Stimulated activated CD4-positive, alpha-beta T cell treated with anti-CD3 and anti-CD28 coated beads, Interleukin-12 subunit alpha, Interleukin-12 subunit beta, amount 100 ng/mL, for 24 hours (primary cell): Measurements from ENCODE around the gene C4BPA.

Source experiments
- DNase-seq, 2 experiments: peaks; one replicate each; pipeline ENCODE4 v3.0.0-alpha.2; 2020; ENCODE audit warnings: low read depth in 2 of 2

C4BPA gene

DNA sequence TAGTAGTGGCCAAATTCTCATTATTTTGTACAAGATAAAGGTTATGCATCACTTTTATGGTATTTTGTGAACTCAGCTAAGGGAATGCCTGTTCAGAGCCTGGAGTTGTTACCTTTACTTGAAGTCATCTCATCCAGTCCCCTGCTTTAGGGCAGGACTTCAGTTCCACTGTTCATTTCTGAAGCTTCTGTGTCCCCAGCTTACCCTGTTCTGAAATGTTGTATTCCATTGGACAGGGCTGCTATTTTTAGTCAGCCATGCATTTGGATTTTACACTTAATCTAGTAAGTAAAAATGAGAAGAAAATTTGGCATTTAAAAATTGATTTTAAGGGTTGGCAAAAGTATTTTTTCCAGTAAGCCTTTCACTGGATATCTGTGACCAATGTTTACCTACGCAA is 27.0 kb upstream of the C4BPA start:
- DNase-seq, result no peak

DNA sequence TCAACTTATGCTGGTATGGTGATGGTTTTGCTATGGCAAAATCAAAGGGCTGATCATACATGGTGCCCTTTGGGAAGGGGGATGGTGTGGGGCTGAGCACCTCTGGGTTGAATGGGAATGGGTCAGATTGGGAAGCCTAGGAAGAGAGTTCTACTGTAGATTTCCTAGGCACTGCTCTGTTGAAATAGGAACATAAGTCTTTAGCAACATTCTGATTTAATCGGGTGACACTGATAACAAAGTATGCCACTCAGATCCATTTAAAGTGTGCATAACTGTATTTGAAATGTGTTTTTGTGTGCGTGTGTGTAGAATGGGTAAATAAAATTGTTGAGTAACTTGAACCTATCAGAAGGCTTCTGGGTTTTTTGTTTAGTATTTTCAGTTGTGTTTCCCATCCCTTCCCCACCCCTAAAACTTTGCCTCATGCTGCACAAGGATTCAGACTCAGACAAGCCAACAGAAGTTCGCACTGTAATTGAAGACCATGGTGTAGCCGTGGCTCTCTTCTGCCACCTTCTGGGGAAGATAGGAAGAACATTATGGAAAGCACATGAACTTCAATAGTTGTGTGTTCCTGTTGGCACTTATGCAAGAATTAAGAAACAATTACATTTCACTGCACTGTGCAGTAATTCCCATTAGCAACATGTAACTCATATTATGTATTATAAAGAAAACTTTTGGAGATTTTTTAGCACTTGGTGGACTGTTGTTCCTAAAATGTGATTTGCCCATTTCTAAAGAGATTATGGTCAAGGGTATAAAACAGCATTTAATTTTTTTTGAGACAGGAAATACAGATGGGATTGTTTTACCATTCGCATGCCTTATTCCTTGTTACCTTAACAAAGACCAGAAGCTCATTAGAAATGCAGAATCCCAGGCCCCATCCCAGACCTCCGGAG is 26.3 kb upstream of the C4BPA start:
- DNase-seq, result peak; percentile 19 to 42

DNA sequence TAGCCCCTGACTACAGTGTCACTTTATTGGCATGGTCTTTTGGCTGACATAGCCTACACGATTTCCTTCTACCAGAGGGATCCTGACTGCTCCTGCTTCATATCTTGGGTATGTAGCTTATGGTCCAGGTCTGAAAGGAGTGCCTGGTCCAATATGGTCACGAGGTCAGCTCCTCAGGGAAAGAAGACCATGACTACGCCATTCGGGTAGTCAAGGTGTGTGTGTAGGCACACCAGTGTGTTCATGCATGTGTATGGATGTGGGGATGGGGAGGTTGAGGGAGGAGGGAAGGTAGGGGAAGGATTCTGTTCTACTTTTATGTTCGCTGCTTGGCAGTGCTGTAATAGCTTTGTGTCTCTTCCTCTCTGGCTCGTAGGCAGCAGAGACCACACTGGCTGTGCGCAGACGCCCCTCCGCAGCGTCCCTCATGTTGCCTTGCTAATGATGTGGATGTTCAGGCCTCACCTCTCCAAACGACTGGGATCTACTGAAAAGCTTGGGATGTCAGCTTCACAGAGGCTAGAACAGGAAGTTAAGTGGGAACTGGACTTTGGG is 25.4 kb upstream of the C4BPA start:
- DNase-seq, result no peak

DNA sequence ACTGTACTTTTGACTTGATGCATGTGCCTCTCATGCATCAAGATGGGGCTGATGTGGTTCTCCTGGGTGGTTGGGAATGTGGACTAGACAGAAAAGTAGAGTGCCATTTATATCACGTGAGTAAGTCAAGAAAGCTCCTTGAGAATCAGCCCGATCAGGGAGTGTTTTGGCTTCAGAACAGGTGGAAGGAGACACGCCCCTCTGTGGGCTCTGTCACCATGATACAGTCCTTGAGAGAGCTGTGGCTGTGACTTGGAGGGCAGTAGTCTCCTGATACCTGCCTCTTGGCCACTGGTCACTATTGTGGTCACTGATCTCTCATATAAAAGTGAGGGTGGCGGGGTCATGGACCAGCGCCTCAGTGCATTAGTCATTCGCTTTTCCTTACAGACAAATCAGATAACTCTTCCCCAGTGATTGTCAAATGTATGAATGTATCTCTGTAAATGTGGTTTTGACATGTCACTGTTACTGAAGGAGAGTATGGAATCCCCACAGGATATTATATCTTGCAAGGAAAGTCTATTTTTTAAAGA is 24.3 kb upstream of the C4BPA start:
- DNase-seq, result no peak

DNA sequence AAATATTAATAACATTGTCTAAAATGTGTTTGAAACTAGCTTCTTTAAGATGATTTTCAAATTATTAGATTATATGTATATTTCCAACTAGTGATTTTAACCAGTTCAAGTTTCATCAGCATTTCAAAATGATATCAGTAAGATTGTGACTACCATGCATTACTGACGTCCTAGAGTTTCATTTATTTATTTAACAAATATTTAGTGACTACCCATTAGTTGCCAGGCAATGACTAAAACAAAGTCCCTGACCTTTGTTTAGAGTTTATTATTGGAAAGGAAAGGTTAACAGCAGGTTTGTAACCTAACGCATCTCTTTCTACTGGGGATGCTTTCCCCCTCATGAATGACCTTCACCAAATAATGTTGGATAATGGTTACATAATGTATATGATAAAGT is 22.9 kb upstream of the C4BPA start:
- DNase-seq, result no peak

DNA sequence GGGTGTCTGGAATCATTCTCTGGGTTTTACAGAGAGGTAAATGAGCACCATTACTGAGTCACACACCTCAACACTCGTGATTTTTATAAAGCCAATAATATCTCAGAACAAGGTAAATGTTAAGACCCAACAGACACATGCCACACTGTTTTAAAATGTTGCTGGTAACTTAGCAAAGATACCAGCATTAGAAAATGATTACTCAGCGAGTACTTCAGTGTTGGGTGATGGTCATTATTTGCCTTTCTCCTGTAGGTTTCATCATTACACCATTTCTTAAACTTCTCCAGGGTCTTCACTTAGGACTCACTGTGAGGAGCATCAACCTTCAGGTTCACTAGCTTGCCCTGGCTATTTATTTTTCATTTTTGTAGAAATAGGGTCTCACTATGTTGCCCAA is 22.2 kb upstream of the C4BPA start:
- no peak for DNase-seq

DNA sequence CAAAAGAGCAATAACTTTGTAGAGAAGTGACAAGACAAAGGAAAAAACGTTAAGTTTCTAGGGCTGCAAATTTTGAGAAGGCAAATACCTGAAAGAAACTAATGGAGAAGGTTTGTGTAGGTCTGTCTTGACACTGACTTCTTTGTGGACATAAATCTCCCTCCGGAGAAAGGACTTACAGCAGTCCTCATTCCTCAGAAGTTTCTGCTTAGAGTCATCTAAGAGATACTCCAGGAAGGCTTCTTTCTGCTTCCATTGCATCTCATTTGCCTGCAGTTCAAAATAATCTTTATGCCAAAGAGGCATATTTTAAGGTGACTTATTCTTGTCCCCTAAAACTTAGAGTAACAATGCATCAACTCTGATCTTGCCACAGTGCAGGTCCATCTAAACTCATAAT is 19.8 kb upstream of the C4BPA start:
- DNase-seq, result no peak

DNA sequence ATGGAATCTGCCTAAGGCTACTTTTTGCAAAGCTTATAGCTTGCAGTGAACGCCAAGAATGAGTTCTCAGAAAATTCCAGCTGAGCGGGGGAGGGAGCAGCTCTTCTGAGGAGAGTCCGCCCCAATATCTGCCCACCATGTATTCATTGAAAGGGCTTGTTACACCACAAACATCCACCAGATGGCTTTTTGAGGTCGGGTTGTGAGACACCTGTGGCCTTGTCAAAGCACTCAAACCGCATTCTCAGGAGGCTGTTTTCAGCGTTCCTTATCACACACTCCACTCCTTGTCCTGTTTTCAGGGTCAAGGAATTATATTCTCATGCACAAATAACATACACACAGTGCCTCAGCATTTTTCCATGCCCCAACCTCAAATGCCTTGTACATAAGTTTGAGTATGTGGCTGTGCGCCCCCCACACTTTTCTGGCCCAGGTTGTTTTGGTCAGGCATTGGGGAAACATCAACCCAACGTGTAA is 19.3 kb upstream of the C4BPA start:
- peak; percentile 10 to 23 for DNase-seq

DNA sequence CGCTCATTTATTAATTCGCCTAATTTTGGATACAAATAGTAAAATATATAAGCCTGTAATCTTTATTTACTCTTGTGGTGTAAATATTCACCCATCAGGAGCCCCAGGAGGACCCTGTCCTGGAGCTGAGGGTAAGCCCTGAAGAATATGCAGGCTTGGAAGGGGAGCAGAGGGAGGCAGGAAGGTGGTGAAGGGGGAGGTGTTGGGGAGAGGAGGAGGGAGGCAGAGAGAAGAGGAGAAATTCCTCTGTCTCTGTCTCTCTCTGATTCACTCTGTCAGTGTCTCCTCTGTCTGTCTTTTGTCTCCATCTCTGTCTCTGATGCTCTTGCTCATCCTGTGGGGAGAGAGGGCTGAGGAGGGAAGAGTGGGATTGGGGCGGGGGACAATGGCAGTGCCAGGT is 18.1 kb upstream of the C4BPA start:
- DNase-seq, result no peak

DNA sequence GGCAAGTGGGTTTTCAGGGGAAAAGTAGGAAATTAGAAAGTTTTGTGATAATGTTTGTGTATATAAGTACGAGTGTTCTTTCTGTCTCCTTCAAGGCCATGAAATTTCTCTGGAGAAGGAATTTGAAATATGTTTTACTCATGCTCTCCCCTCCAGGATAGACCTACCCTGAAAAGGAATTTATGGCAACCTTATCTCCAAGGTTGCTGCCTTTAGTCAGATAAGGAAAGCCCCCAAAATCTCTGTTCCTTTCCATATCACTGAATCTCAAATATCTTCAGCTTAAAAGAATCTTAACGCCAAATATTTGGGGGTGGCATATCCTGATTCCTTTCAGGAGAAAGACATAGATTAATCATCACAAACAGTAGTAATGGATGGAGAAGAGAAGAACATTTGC is 15.9 kb upstream of the C4BPA start:
- DNase-seq, result no peak

DNA sequence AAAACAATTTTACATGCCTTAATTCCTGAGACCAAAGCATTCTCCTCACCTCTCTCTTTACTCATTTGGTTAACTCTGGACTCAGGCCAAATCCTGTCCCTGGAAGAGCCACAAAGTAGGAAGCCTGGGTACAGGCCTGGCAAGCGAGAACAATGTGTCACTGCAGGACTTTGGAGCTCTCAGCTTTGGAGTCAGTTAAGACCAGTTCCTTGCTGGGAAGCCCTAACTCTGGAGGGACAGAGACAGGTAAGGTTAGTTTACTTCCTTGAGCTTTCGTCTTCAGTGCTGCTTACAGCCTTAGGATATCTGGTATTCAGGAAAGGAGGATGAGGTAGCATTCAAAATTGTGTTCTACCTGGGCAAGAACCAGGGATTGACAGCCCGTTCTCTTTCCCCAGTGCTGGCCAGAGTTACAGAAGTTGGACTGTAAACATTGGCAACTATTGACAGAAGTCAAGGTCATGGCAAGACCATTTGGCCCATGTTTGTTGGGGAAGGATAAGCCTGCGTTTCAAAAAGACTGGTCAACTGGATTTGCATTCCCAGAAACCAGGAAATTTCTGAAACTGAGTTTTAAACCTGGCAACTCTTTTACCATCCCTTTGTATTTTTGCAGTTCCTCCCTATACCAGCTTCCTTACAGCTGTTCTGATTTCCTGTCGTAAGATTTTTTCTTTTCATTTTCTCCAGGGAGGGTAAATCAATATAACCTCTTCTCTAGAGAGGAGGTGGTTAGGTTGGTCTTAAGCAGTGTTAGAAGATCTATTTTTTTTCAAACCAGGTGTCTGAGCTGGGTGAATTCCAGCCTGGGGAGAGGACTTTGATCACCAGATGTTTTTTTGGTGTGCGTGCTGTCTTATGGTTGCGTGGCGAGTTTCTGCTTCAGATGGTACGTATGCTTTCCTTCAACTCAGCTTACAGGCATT is 15.1 kb upstream of the C4BPA start, which contains the start of gene C4BPB:
TSS of gene C4BPB (plus strand) at position 160 of the 926 bp plus-strand sequence. CDS start at position 832, 672 bp downstream.
- no peak for DNase-seq

DNA sequence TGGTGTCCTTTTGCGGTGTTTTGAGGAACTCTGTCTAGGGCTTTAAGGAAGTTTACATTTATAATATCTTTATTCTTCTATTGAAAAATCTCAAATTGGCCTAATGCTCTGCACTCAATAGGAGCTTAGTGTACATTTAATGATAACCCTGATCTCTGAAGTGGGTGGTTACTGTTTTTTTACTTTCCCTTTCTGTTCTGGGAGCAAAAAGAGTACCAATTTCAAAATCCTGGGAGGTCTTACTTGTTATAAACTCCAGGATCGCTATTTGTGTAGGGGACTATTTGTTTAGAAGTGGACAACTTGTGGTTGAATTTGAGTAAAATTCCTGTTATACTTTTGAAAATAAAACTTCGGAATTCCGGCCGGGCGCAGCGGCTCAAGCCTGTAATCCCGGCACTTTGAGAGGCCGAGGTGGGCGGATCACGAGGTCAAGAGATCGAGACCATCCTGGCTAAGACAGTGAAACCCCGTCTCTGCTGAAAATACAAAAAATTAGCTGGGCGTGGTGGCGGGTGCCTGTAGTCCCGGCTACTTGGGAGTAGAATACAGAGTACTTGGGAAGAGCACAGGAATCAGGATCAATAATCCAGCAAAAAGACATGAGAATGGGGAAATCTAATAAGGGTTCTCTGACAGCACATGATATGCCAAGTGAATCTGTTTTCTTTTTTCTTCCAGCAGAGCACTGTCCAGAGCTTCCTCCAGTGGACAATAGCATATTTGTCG is 14.2 kb upstream of the C4BPA start:
- no peak for DNase-seq

DNA sequence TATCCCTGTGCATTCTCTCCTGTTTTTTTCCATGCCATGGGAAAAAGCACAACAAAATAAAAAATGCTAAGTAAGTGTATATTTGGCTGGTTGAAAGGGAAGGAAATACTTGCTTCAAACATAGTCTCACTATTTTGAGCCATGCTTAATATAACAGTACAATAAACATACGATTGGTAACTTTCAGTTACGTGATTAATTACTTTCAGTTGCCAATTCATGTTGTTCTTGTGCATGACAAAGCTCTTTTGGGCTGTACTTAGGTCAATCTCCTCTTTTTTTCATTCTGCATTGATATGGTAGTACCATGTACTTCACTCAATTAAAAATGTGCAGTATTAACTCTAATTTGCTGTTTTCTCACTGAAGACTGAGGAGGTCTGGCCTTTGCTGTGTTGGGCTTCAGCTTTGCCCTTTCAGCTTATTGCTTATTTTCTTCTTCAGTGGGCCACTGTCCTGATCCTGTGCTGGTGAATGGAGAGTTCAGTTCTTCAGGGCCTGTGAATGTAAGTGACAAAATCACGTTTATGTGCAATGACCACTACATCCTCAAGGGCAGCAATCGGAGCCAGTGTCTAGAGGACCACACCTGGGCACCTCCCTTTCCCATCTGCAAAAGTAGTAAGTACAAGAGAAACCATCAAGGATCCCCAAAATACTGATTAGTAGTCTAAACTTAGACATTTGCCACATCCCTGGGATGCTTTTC is 12.7 kb upstream of the C4BPA start:
- DNase-seq, result no peak

DNA sequence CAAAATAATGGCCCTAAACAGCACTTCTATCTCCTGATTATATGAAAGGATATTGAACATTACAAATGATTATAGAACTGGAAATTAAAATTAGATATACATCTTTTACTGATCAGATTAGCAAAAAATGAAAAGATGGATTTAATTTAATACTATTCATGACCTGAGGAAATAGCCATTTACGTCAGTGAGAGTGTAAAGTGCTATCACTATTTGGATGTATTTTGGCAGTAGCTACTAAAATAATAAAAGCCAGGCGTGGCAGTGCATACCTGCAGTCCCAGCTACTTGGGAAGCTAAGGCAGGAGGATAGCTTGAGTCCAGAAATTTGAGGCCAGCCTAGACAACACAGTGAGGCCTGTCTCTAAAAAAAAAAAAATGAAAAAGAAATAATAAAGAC is 10.1 kb upstream of the C4BPA start:
- no peak for DNase-seq

DNA sequence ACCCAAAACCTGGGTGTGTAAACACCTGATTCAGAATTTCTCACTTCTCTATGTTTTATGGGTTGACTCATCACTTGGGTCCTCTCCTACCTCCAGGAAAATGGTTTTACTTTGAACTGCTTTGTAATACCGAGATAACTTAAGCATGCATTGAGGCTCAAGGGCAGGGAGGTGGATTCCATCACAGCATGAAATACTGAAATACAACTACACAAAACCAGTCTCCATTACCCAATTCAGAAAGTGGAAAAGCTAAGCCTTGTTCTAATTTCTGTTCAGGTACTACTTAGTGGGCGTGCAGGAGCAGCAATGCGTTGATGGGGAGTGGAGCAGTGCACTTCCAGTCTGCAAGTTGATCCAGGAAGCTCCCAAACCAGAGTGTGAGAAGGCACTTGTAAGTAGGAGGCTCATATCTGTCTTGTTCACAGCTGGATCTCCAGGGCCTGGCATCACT is 6.1 kb upstream of the C4BPA start:
- DNase-seq, result peak; percentile 15 to 35

DNA sequence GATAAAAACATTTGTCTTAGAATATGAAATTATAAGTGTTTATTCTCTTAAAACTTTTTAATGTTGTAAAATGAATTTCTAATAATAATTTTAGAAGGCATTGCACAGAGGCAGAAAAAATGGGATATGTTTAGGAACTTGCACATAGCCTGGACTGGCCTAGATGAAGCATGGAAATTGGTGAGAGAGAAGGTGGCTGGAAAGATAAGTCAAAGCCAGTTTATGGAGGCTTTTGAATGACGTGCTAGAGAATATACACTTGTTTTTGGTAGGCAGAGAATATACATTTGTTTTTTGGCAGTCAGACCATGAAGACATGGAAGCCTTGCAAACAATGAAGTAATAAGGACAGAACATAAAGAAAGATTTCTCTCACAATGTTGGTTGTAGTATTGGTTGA is 2.3 kb upstream of the C4BPA start:
- DNase-seq, result no peak

DNA sequence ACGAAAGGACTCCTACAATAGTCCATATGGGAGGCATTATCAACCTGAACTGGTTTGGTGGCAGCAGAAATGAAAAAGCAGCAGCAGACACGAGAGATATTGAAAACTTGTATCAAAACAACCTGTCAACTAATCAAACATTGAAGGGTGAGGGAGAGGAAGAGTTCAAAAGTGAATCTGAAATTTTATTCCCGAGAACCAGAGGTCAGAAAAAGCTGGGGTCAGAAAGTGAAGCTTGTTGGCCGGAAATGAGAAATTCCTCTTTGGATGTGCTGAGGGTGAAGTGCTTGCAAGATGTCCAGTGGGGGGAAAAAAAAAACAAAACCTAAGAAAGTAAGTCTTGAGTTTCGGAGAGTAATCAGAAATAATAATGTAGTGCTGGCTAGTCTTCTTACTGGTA is 1.9 kb upstream of the C4BPA start:
- no peak for DNase-seq

DNA sequence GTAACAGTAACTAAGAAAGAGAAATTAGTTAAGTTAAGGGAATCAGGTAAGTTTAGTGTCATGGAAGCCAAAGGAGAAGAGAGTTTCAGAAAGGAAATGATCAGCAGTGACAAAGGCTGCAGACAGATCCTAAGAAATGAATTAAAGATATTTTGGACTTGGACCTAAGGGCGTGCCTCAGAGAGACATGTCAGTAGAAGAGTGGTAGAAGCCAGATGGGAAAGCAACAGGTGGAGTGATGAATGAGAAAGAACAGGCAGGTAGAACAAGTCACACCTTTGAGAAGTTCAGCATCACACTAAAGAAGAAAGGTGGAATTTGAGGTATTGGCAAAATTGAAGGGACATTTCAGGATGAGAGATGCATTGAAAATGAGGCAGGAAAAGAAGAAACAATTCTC is 1.4 kb upstream of the C4BPA start:
- DNase-seq, result no peak

DNA sequence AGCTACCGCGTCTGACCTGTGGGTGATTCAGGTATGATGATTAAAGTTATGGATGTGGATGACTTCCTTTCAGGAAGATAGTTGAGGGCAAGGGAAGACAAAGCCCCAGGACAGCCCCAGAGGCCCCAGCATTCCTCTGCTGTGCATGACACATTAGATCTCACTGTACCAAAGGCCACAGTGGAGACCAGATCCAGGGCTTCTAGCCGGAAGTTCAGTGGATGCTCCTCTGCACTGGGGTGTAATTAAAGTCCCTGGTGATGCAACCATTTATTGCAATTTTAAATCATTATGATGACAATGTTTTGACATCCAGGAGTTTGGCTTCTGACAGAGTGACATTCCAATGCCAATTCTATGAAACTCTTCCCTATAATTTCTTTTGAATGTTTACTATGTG is 5.0 kb downstream of the C4BPA start:
- no peak for DNase-seq

DNA sequence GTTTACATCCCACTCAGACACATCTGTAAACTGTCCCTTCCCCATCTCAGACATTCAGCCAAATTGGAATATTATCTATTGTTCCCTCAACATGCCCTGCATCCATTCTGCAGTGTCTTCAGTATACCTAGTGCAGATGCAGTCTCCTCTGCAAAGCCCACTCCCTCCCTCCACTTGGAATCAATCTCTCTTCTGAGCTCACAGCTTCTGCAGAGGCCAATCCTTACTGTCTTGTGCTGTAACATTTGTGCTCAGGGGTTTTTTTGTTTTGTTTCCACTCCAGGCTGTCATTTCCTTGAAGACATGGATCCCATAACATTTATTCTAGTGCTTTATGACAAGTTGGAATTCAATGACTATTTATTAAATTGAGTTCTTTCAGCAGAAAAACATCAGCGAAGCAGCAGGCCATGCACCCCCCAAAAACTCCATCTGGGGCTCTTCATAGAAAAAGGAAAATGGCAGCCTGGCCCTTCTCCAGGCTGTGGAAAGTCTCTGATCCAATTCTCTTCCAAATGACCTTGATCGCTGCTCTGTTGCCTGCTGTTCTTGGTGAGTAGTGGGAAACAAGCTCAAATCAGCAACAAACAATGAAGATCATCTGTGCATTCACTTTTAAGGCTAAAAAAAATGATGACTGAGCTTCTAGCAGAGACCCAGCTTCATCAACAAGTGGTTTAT is 8.7 kb downstream of the C4BPA start:
- DNase-seq, result no peak
